IMR-90 (cell line): Measurements from ENCODE around the gene KRT3. TPM values are rescaled to one million over a fixed set of nuclear protein-coding genes. Genes with fewer than 3 reads are reported as not detected.

Source experiments
- ATAC-seq: fragments of 200-7000 bp; cut with Tn5 transposase; 2 replicates; pipeline ENCODE4 v1.9.1; 2020; ENCODE audit warnings: low read depth, mild to moderate bottlenecking, moderate library complexity
- BruUV-seq: library from RNA; stranded (reverse); fragments of 400-500 nt; replicated peaks from 2 replicates; lab custom pipeline; 2021; lab: Mats Ljungman, UMichigan
- CTCF ChIA-PET: fragments of 300-600 bp; formaldehyde crosslinking; extraction: SDS; loops from one replicate; lab custom pipeline; 2021; ENCODE audit warnings: antibody characterized with exemption; lab: Yijun Ruan, JAX
- POLR2A ChIA-PET: fragments of 300-600 bp; sonication (Branson Sonifier 250); formaldehyde crosslinking; loops from one replicate; lab custom pipeline; 2022; ENCODE audit warnings: antibody characterized with exemption; ENCODE audit not compliant: unreplicated experiment; lab: Charles Lee
- DNase-seq: peaks from one replicate; pipeline ENCODE4 v3.0.0; 2013
- H2AFZ ChIP-seq: replicated peaks from 2 replicates; pipeline ENCODE3; 2013; ENCODE audit warnings: low read length, mild to moderate bottlenecking; ENCODE audit not compliant: poor library complexity
- H2AK5ac ChIP-seq: 2 replicates; pipeline ENCODE4 v1.6.1; 2013; ENCODE audit warnings: low read depth, low read length, inconsistent platforms
- H2AK9ac ChIP-seq: replicated peaks from 2 replicates; pipeline ENCODE3; 2013; ENCODE audit warnings: mild to moderate bottlenecking, low read depth, low read length, moderate library complexity; ENCODE audit not compliant: poor library complexity
- H2BK120ac ChIP-seq: 2 replicates; pipeline ENCODE4 v1.6.1; 2013; ENCODE audit warnings: low read depth, low read length, inconsistent platforms
- H2BK15ac ChIP-seq: 3 replicates; pipeline ENCODE4 v1.6.1; 2013; ENCODE audit warnings: low read depth, low read length, inconsistent platforms
- H2BK20ac ChIP-seq: 2 replicates; pipeline ENCODE4 v1.6.1; 2013; ENCODE audit warnings: low read depth, mild to moderate bottlenecking, inconsistent platforms, low read length, moderate library complexity
- H2BK5ac ChIP-seq: 2 replicates; pipeline ENCODE4 v1.6.1; 2013; ENCODE audit warnings: mild to moderate bottlenecking, low read depth, low read length, inconsistent platforms; ENCODE audit not compliant: poor library complexity, severe bottlenecking
- H3K14ac ChIP-seq: replicated peaks from 2 replicates; pipeline ENCODE4 v1.6.1; 2013; ENCODE audit warnings: low read depth, low read length, inconsistent platforms
- H3K18ac ChIP-seq: 2 replicates; pipeline ENCODE4 v1.6.1; 2013; ENCODE audit warnings: low read depth, low read length, control low read depth
- H3K23ac ChIP-seq: 2 replicates; pipeline ENCODE4 v1.6.1; 2013; ENCODE audit warnings: low read depth, low read length, inconsistent platforms
- H3K27ac ChIP-seq: 2 replicates; pipeline ENCODE4 v1.5.1; 2013; ENCODE audit warnings: mild to moderate bottlenecking, control low read depth, low read length; ENCODE audit not compliant: insufficient read depth
- H3K27me3 ChIP-seq: 2 replicates; pipeline ENCODE4 v1.6.1; 2013; ENCODE audit warnings: low read length; ENCODE audit not compliant: control insufficient read depth, insufficient read depth
- H3K36me3 ChIP-seq: 2 replicates; pipeline ENCODE4 v1.6.1; 2013; ENCODE audit warnings: low read length, mixed read lengths; ENCODE audit not compliant: control insufficient read depth, insufficient read depth
- H3K4ac ChIP-seq: 2 replicates; pipeline ENCODE4 v1.6.1; 2013; ENCODE audit warnings: low read depth, low read length, inconsistent platforms
- H3K4me1 ChIP-seq: 2 replicates; pipeline ENCODE4 v1.6.1; 2013; ENCODE audit warnings: low read length, mixed read lengths; ENCODE audit not compliant: control insufficient read depth, insufficient read depth
- H3K4me2 ChIP-seq: 2 replicates; pipeline ENCODE4 v1.6.1; 2013; ENCODE audit warnings: low read depth, mild to moderate bottlenecking, control low read depth, low read length, moderate library complexity
- H3K4me3 ChIP-seq: 2 replicates; pipeline ENCODE4 v1.5.1; 2013; ENCODE audit warnings: low read depth, mild to moderate bottlenecking, control low read depth, low read length, moderate library complexity; ENCODE audit not compliant: insufficient read depth
- H3K56ac ChIP-seq: 2 replicates; pipeline ENCODE4 v1.6.1; 2013; ENCODE audit warnings: low read length, inconsistent platforms; ENCODE audit not compliant: insufficient read depth; ENCODE audit errors: extremely low read depth
- H3K79me1 ChIP-seq, 2 experiments: 2 replicates each; pipeline ENCODE4 v1.6.1; 2013; ENCODE audit warnings: low read length in 2 of 2, inconsistent platforms in 1 of 2, low read depth in 1 of 2
- H3K9ac ChIP-seq: 2 replicates; pipeline ENCODE4 v1.6.1; 2013; ENCODE audit warnings: low read depth, low read length, control low read depth
- H3K9me1 ChIP-seq: 2 replicates; pipeline ENCODE4 v1.6.1; 2013; ENCODE audit warnings: low read length, inconsistent platforms; ENCODE audit not compliant: insufficient read depth
- H3K9me3 ChIP-seq: 2 replicates; pipeline ENCODE4 v1.6.1; 2013; ENCODE audit warnings: low read length; ENCODE audit not compliant: control insufficient read depth, insufficient read depth
- H4K20me1 ChIP-seq: 2 replicates; pipeline ENCODE4 v1.6.1; 2013; ENCODE audit warnings: low read length, inconsistent platforms; ENCODE audit not compliant: insufficient read depth
- H4K5ac ChIP-seq: 2 replicates; pipeline ENCODE4 v1.6.1; 2013; ENCODE audit warnings: mild to moderate bottlenecking, low read depth, low read length, control low read depth
- H4K8ac ChIP-seq, 2 experiments: 2 replicates each; pipeline ENCODE4 v1.6.1; 2013; ENCODE audit warnings: low read depth in 2 of 2, low read length in 2 of 2, control low read depth in 1 of 2, inconsistent platforms in 1 of 2
- H4K91ac ChIP-seq: 2 replicates; pipeline ENCODE4 v1.6.1; 2013; ENCODE audit warnings: low read depth, low read length, inconsistent platforms; ENCODE audit not compliant: insufficient read depth
- MXI1 ChIP-seq: IDR thresholded peaks from 2 replicates; pipeline ENCODE4 v1.6.1; 2012; ENCODE audit warnings: low read depth, mild to moderate bottlenecking, low read length, moderate library complexity, borderline replicate concordance
- RFX5 ChIP-seq: IDR thresholded peaks from 2 replicates; pipeline ENCODE4 v1.8.0; 2012; ENCODE audit warnings: low read depth, mild to moderate bottlenecking, low read length, moderate library complexity
- WGBS, 2 experiments: methylation state at CpG; one replicate each; pipeline versions ENCODE4 v1.1.5 to v1.1.7; 2013; ENCODE audit warnings: missing lambda C conversion rate in 2 of 2; ENCODE audit not compliant: insufficient read length in 1 of 2; ENCODE audit errors: extremely low coverage in 2 of 2; 5-methylcytosine and 5-hydroxymethylcytosine counted together
- dilution Hi-C: fragments of 300-500 bp; cut with HindIII; formaldehyde crosslinking; loops from one replicate; pipeline ENCODE4 v1.14.3; 2018; ENCODE audit warnings: low sequenced_read_pairs; ENCODE audit not compliant: unreplicated experiment
- in situ Hi-C: fragments of 300-500 bp; cut with MboI; formaldehyde crosslinking; loops from 3 replicates; pipeline ENCODE4 v1.14.3; 2019; ENCODE audit warnings: low sequenced_read_pairs, inconsistent platforms, mixed read lengths
- intact Hi-C: fragments of 100-400 bp; cut with micrococcal nuclease; formaldehyde crosslinking; loops from 2 replicates; pipeline ENCODE4 v1.10.0; 2022
- polyA plus RNA-seq, 3 experiments: library from polyadenylated mRNA; depleted of rRNA; stranded (reverse); fragments of >200 nt; gene quantifications; 2 replicates each; pipeline ENCODE4 v1.2.3, GENCODE V29; 2012; ENCODE audit warnings: low replicate concordance in 1 of 3
- total RNA-seq: library from RNA; depleted of rRNA; stranded (reverse); fragments of >200 nt; gene quantifications from 2 replicates; pipeline ENCODE4 v1.2.3, GENCODE V29; 2012

The KRT3 gene
- total and polyA plus RNA-seq, 2 of the 4 experiments (the other 2 are of a cell fraction): not detected

GRCh38 chr12:52811191-52812072 is 15.5 kb upstream of the KRT3 start:
- Histone ChIP-seq H3K9ac (no peak overlapping the region), H2BK20ac (no peak overlapping the region), H3K79me1 (no peaks in the 10 kb centered on the region), H3K27ac (no peak overlapping the region), H3K4me2 (no peak overlapping the region), H3K36me3 (no peaks in the 10 kb centered on the region), H4K8ac (no peak overlapping the region), H3K14ac (no peak overlapping the region), H3K9me1 (no peaks in the 10 kb centered on the region), H3K9me3 (no peaks in the 10 kb centered on the region), H4K20me1 (no peaks in the 10 kb centered on the region), H4K5ac (no peak overlapping the region), H3K4ac (no peak overlapping the region), H3K18ac (no peak overlapping the region), H2BK5ac (no peak overlapping the region), H2AK9ac (no peak overlapping the region), H2BK15ac (no peak overlapping the region), H3K4me3 (no peak overlapping the region), H3K27me3 (peaks cover 45% of the 10 kb centered on the region), H3K23ac (no peak overlapping the region; the same call in 1 of the 2 replicates), H3K4me1 (peaks cover 6% of the 10 kb centered on the region), H3K56ac (no peak overlapping the region), H4K91ac (no peak overlapping the region), H2AFZ (no peak overlapping the region), H2BK120ac (no peak overlapping the region), H2AK5ac (no peak overlapping the region)
- BruUV-seq: no TSS peak
- dilution Hi-C loops: no loop called here
- DNase-seq (no peak), ATAC-seq (no peak)
- TF ChIP-seq RFX5: no peak
- TF ChIP-seq MXI1: no peak
- CTCF ChIA-PET: interaction anchor here (0.6 kb wide), 1 partner anchor 20 kb away, joined by 4 read pairs; no protein-coding TSS in a partner anchor
- intact Hi-C loops: no loop called here
- POLR2A ChIA-PET: no interaction called here
- in situ Hi-C loops: no loop called here
- WGBS, 2 experiments: no CpG with 5 or more reads among the region's 9 CpGs
